DMS 273 treated with DMSO at 0.1 percent for 48 hours (cell line): ENCODE results near the gene PGK1.
"Not testable (repeated sequence)": the region's sequence is repeated elsewhere in the genome, so short reads cannot be mapped to it uniquely, and the experiment has no call there.

ENCODE experiments used
- DNase-seq: peaks from one replicate; lab custom pipeline; 2025; lab: John Stamatoyannopoulos, UW

Gene PGK1

GRCh38 chrX:78116365-78116764, 12.3 kb downstream of the PGK1 start:
- no peak for DNase-seq

GRCh38 chrX:78116766-78117165, 12.7 kb downstream of the PGK1 start:
- no peak for DNase-seq

GRCh38 chrX:78118628-78119027, 14.6 kb downstream of the PGK1 start:
- no peak for DNase-seq

GRCh38 chrX:78119521-78120227, 15.6 kb downstream of the PGK1 start:
- no peak for DNase-seq

- no peak for DNase-seq
Measured at GRCh38 chrX:78123190-78123589, 19.1 kb downstream of the PGK1 start.

- no peak for DNase-seq
Measured at GRCh38 chrX:78124307-78124706, 20.3 kb downstream of the PGK1 start.

GRCh38 chrX:78125148-78125547, 21.1 kb downstream of the PGK1 start:
- no peak for DNase-seq

GRCh38 chrX:78125781-78126180, 21.7 kb downstream of the PGK1 start:
- not testable (repeated sequence) for DNase-seq

GRCh38 chrX:78129714-78130113, 25.7 kb downstream of the PGK1 start:
- DNase-seq, result no peak

- DNase-seq, result no peak
Measured at GRCh38 chrX:78130396-78130795, 26.3 kb downstream of the PGK1 start.

GRCh38 chrX:78131117-78131516, 27.1 kb downstream of the PGK1 start:
- DNase-seq, result no peak

- no peak for DNase-seq
Measured at GRCh38 chrX:78133238-78133960, 29.4 kb downstream of the PGK1 start.

GRCh38 chrX:78139160-78140123, 35.4 kb downstream of the PGK1 start, which contains the start of gene TAF9B:
TAF9B (minus strand) TSS chrX:78139650; CDS start chrX:78139611, 39 bp downstream.
- DNase-seq, result peak; percentile 32

- no peak for DNase-seq
Measured at GRCh38 chrX:78140206-78140605, 36.2 kb downstream of the PGK1 start.

GRCh38 chrX:78147002-78147540, 43.0 kb downstream of the PGK1 start:
- not testable (repeated sequence) for DNase-seq

- DNase-seq, result not testable (repeated sequence)
Measured at GRCh38 chrX:78157373-78157772, 53.3 kb downstream of the PGK1 start.

- not testable (repeated sequence) for DNase-seq
Measured at GRCh38 chrX:78157846-78158245, 53.8 kb downstream of the PGK1 start.

GRCh38 chrX:78160711-78161110, 56.7 kb downstream of the PGK1 start:
- not testable (repeated sequence) for DNase-seq

- not testable (repeated sequence) for DNase-seq
Measured at GRCh38 chrX:78163175-78163574, 59.1 kb downstream of the PGK1 start.

- no peak for DNase-seq
Measured at GRCh38 chrX:78165425-78165824, 61.4 kb downstream of the PGK1 start.

- DNase-seq, result no peak
Measured at GRCh38 chrX:78168065-78168464, 64.0 kb downstream of the PGK1 start.
